Measurements from ENCODE around the gene WDR7.

The WDR7 gene

DNA sequence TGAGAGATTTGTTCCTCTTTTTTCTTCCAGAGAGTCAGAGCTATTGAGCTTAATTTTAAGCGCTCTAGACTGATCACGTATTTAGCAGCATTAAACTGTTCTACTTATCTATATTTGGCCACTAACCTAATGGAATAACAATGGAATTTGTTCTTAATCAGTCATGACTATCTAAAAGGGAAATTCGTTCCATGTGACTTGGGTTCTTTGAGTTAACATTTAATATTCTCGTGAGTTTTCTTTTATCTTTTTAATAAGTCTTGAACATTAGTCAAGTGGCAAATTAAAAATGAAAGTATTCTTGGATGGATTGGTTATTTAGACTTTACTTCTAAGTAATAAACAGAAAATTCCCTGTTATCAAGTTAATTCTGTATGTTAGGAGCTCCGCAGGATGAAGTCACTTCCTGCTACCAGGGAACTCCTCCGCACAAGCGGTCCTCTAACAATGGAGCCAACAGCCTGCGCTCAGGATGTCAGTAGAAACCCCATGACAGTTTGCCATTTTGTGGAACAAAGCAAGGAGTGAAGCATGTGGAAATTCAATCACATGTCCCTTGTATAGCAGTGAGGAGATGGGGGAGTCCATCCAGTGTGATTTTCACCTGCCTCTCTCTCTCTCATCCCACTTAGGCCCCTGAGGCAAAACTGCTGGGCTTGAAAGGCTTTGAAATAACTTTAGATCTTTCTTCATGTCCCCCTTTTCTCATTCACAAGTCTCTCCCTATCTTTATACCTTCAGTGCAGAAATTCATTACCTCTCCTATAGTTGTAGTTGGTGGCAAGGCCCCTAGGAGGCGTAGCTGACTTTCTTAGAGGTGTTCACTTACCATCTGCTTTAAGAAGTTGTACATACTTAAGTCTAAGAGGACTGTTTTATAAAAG, 138.1 kb downstream of the WDR7 start:
- no peaks in the 10 kb centered on the region for H3K27me3 ChIP-seq (ENCODE audit: control insufficient read depth, insufficient read depth, low read length)
- H3K4me3 ChIP-seq (ENCODE audit: low read length): no peak overlapping the region
- H3K4me1 ChIP-seq (ENCODE audit: control insufficient read depth, insufficient read depth, low read length): no peaks in the 10 kb centered on the region
- no peak overlapping the region for H3K27ac ChIP-seq (ENCODE audit: low read depth, low read length)
- H3K36me3 ChIP-seq (ENCODE audit: control insufficient read depth, insufficient read depth, low read length): peaks cover 2% of the 10 kb centered on the region
- H3K9ac ChIP-seq (ENCODE audit: low read length): no peak overlapping the region

DNA sequence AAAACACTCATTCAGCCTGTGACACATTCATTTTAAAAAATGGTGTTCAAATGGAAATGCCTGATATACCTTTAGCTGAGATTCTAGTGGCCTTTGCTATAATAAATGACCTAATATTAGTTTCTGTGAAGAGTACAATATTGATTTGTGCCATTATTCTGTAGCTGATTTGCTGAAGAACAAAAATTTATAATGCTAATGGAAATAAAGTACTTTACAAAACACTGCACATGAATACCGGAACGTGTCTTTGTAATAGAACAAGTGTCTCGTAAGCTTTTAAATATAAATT, 138.7 kb downstream of the WDR7 start:
- no peak overlapping the region for H3K27ac ChIP-seq (ENCODE audit: low read depth, low read length)
- no peak overlapping the region for H3K9ac ChIP-seq (ENCODE audit: low read length)
- H3K36me3 ChIP-seq (ENCODE audit: control insufficient read depth, insufficient read depth, low read length): peaks cover 2% of the 10 kb centered on the region
- no peaks in the 10 kb centered on the region for H3K4me1 ChIP-seq (ENCODE audit: control insufficient read depth, insufficient read depth, low read length)
- no peaks in the 10 kb centered on the region for H3K27me3 ChIP-seq (ENCODE audit: control insufficient read depth, insufficient read depth, low read length)
- no peak overlapping the region for H3K4me3 ChIP-seq (ENCODE audit: low read length)

DNA sequence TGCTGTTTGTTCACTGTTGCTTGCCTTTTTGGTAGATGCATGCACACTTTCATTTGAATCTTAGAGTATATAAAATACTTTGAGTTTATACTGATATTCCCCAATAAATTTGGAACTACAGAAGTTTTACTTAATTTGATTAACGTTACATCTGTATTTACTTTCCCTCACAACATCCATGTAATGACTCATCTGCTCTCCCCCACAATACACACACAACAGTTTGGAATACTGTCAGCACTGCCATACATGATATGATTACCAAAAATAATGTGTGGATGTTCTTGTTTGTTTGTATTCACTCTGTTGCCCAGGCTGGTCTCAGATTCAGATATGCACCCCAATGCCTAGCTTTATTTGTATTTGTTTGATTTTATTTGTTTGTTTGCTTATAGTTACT, 144.2 kb downstream of the WDR7 start:
- H3K4me3 ChIP-seq (ENCODE audit: low read length): no peak overlapping the region
- H3K4me1 ChIP-seq (ENCODE audit: control insufficient read depth, insufficient read depth, low read length): no peaks in the 10 kb centered on the region
- H3K9ac ChIP-seq (ENCODE audit: low read length): no peak overlapping the region
- H3K27ac ChIP-seq (ENCODE audit: low read depth, low read length): no peak overlapping the region
- H3K36me3 ChIP-seq (ENCODE audit: control insufficient read depth, insufficient read depth, low read length): no peaks in the 10 kb centered on the region
- H3K27me3 ChIP-seq (ENCODE audit: control insufficient read depth, insufficient read depth, low read length): no peaks in the 10 kb centered on the region

DNA sequence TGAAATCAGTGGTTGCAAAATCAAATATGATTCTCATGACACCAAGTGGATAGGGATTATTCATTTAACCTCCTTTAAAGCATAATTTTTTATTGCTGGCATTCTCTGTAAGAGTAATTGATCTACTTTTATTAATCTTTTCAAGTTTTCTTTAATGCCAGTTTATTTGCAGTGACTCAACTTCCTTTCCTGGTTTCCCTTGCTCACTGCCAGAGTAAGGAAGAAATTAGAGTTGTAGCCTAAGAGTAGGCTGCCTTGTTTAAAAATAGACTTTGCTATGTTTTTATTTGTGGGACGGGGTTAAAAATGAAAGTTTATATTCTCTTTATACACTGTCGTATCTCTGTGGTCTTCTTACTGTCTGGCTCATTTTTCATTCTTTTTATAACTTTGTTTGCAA, 148.6 kb downstream of the WDR7 start:
- Histone ChIP-seq H3K36me3 (ENCODE audit: control insufficient read depth, insufficient read depth, low read length) (no peaks in the 10 kb centered on the region), H3K9ac (ENCODE audit: low read length) (no peak overlapping the region), H3K27ac (ENCODE audit: low read depth, low read length) (no peak overlapping the region), H3K27me3 (ENCODE audit: control insufficient read depth, insufficient read depth, low read length) (no peaks in the 10 kb centered on the region), H3K4me1 (ENCODE audit: control insufficient read depth, insufficient read depth, low read length) (no peaks in the 10 kb centered on the region), H3K4me3 (ENCODE audit: low read length) (no peak overlapping the region)

DNA sequence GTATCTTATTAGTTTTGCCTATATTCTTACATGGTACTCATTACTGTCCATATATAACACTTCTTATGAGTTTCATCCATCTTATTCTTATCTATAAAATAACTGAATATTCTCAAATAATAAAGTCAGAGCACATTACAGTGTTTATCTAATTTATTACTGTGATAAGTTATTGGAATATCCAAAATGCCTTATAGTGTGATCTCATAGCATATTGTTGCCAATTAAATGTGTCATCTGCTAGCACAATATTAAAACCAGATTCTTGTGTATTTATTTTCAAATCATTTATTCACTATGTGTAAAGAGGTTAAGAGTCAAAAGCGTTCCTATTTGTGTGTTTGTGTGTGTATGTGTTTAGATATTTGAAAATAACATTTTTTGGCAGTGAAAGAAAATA, 151.9 kb downstream of the WDR7 start:
- no peaks in the 10 kb centered on the region for H3K36me3 ChIP-seq (ENCODE audit: control insufficient read depth, insufficient read depth, low read length)
- H3K27me3 ChIP-seq (ENCODE audit: control insufficient read depth, insufficient read depth, low read length): no peaks in the 10 kb centered on the region
- H3K27ac ChIP-seq (ENCODE audit: low read depth, low read length): no peak overlapping the region
- H3K4me1 ChIP-seq (ENCODE audit: control insufficient read depth, insufficient read depth, low read length): no peaks in the 10 kb centered on the region
- no peak overlapping the region for H3K4me3 ChIP-seq (ENCODE audit: low read length)
- H3K9ac ChIP-seq (ENCODE audit: low read length): no peak overlapping the region

DNA sequence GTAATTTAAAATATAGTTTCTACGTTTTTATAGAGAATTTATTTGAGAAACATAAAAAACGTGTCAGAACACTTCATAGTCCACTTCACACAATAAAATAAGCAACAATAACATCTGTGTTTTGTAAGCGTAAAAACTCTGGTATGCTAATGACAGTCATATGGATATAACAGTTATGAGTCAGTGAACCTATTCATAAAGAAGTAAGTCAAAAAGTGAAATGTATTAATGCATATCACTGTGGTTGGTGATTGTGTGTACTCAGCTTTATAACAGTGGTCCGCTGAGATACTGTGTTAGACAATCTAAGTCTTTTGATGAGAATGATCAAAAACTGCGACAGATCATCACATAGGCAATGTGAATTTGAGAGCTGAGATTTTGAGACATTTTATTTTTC, 153.2 kb downstream of the WDR7 start:
- Histone ChIP-seq H3K9ac (ENCODE audit: low read length) (no peak overlapping the region), H3K36me3 (ENCODE audit: control insufficient read depth, insufficient read depth, low read length) (no peaks in the 10 kb centered on the region), H3K27me3 (ENCODE audit: control insufficient read depth, insufficient read depth, low read length) (no peaks in the 10 kb centered on the region), H3K27ac (ENCODE audit: low read depth, low read length) (no peak overlapping the region), H3K4me3 (ENCODE audit: low read length) (no peak overlapping the region), H3K4me1 (ENCODE audit: control insufficient read depth, insufficient read depth, low read length) (no peaks in the 10 kb centered on the region)

DNA sequence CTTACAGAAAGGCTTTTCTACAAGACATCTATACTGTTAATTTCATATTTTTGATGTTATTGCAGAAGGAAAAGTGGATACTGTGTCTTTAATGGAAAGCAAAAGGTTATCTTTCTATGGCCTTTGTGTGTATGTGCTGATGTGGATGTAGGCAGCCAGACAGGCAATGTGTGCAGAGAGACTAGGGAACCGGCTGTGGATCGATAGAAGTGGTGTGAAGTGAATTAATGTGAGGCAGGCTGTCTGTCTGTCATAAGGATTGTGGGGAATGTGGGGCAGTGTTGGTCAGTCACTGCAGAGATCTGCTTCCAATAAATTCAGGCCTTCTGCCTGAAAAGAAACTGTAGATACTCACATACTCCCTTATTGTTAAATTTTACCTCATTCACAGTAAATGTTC, 156.7 kb downstream of the WDR7 start:
- Histone ChIP-seq H3K4me1 (ENCODE audit: control insufficient read depth, insufficient read depth, low read length) (no peaks in the 10 kb centered on the region), H3K36me3 (ENCODE audit: control insufficient read depth, insufficient read depth, low read length) (no peaks in the 10 kb centered on the region), H3K27me3 (ENCODE audit: control insufficient read depth, insufficient read depth, low read length) (no peaks in the 10 kb centered on the region), H3K27ac (ENCODE audit: low read depth, low read length) (no peak overlapping the region), H3K4me3 (ENCODE audit: low read length) (no peak overlapping the region), H3K9ac (ENCODE audit: low read length) (no peak overlapping the region)

DNA sequence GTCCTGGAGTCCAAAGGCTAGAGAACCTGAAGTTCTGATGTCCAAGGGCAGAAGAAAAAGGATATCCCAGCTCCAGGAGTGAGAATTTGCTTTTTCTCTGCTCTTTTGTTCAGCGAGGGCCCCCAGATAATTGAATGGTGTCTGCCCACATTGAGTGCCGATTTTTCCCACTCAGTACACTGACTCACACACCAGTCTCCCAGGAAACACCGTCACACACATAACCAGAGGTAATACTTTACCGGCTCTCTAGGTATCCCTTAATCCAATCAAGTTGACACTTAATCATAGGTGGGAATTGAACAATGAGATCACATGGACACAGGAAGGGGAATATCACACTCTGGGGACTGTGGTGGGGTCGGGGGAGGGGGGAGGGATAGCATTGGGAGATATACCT, 161.5 kb downstream of the WDR7 start:
- H3K9ac ChIP-seq (ENCODE audit: low read length): no peak overlapping the region
- no peak overlapping the region for H3K4me3 ChIP-seq (ENCODE audit: low read length)
- H3K27me3 ChIP-seq (ENCODE audit: control insufficient read depth, insufficient read depth, low read length): no peaks in the 10 kb centered on the region
- no peaks in the 10 kb centered on the region for H3K36me3 ChIP-seq (ENCODE audit: control insufficient read depth, insufficient read depth, low read length)
- no peak overlapping the region for H3K27ac ChIP-seq (ENCODE audit: low read depth, low read length)
- H3K4me1 ChIP-seq (ENCODE audit: control insufficient read depth, insufficient read depth, low read length): no peaks in the 10 kb centered on the region

DNA sequence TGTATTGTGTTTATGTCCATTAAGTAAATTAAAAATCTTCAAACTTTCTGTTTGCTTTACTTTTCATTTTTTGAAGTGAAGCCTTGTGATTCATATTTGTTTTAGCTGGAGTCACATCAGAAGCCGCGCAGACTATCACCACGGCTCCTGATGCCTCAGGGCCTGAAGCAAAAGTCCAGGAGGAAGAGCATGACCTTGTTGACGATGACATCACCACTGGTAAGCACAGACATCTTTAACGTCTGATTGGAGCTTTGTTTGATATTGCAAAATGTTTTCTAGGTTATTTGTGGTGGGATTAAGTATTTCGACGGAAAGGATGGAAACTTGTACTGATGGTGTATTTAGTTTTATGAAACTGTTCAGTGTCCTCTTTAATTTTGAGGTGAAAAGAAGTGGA, 164.8 kb downstream of the WDR7 start:
- Histone ChIP-seq H3K36me3 (ENCODE audit: control insufficient read depth, insufficient read depth, low read length) (no peaks in the 10 kb centered on the region), H3K4me1 (ENCODE audit: control insufficient read depth, insufficient read depth, low read length) (no peaks in the 10 kb centered on the region), H3K27ac (ENCODE audit: low read depth, low read length) (no peak overlapping the region), H3K27me3 (ENCODE audit: control insufficient read depth, insufficient read depth, low read length) (no peaks in the 10 kb centered on the region), H3K9ac (ENCODE audit: low read length) (no peak overlapping the region), H3K4me3 (ENCODE audit: low read length) (no peak overlapping the region)

DNA sequence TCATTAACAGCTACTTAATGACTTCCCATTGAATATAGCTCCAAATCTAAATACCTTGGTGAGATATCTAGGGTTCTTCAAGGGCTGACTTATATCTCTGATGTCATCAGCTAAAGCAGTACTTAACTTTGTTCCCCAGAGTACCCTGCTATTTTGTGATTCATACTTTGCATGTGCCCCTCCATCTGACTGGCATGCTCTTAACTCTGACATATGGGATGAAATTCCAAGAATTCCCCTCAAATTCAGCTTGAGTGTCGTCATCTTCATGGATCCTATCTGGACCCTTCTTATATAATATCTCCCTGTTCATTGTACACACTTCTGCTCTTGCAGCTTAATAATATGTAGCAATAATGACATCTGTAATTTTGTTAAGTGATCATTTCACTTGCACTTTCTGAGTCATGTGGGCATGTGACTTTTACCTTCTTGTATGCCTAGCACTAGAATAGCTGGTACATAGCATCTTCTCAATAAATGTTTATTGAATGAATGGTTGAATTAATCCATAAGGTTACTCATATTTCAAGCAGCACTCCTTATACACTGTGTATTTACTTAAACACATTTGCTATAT, 172.9 kb downstream of the WDR7 start:
- H3K27me3 ChIP-seq (ENCODE audit: control insufficient read depth, insufficient read depth, low read length): no peaks in the 10 kb centered on the region
- no peaks in the 10 kb centered on the region for H3K4me1 ChIP-seq (ENCODE audit: control insufficient read depth, insufficient read depth, low read length)
- no peaks in the 10 kb centered on the region for H3K36me3 ChIP-seq (ENCODE audit: control insufficient read depth, insufficient read depth, low read length)
- H3K9ac ChIP-seq (ENCODE audit: low read length): no peak overlapping the region
- no peak overlapping the region for H3K4me3 ChIP-seq (ENCODE audit: low read length)
- no peak overlapping the region for H3K27ac ChIP-seq (ENCODE audit: low read depth, low read length)

DNA sequence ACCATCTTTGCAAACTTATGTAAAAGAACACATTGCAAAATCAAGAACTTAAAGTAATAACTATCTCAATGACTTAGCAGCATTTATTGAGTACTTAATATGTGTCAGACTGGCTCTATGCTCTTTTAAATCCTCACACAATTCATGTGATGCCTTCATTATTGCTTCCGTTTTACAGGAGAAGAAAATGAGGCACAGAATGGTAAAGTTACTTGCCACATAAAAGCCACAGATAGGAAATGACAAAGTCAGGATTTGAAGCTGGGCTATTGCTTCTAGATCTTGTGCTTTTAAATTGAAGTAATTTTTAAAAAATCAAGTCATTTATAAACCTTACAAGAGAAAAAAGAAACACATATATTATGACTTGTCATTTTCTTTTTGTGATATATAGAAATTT, 174.2 kb downstream of the WDR7 start:
- Histone ChIP-seq H3K4me3 (ENCODE audit: low read length) (no peak overlapping the region), H3K4me1 (ENCODE audit: control insufficient read depth, insufficient read depth, low read length) (no peaks in the 10 kb centered on the region), H3K9ac (ENCODE audit: low read length) (no peak overlapping the region), H3K36me3 (ENCODE audit: control insufficient read depth, insufficient read depth, low read length) (no peaks in the 10 kb centered on the region), H3K27ac (ENCODE audit: low read depth, low read length) (no peak overlapping the region), H3K27me3 (ENCODE audit: control insufficient read depth, insufficient read depth, low read length) (no peaks in the 10 kb centered on the region)

DNA sequence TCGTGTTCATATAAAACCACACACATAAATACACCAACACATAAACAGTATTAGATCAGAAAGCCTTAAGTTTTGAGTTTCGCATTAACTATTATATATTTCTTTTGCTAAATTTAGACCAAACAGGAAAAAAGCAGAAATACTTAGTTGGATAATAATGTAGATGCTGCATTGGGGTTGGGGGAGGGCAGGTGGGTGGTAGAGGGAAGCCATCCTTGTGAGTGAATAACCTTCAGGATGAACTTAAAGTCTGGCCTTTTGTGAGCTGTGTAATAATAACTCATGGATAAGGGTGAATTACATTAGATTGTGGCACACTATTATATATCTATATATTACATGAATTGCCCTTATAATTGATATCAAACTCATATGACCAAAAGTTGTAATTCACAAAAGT, 174.7 kb downstream of the WDR7 start:
- H3K9ac ChIP-seq (ENCODE audit: low read length): no peak overlapping the region
- H3K4me1 ChIP-seq (ENCODE audit: control insufficient read depth, insufficient read depth, low read length): no peaks in the 10 kb centered on the region
- no peak overlapping the region for H3K4me3 ChIP-seq (ENCODE audit: low read length)
- no peaks in the 10 kb centered on the region for H3K27me3 ChIP-seq (ENCODE audit: control insufficient read depth, insufficient read depth, low read length)
- H3K27ac ChIP-seq (ENCODE audit: low read depth, low read length): no peak overlapping the region
- H3K36me3 ChIP-seq (ENCODE audit: control insufficient read depth, insufficient read depth, low read length): no peaks in the 10 kb centered on the region

DNA sequence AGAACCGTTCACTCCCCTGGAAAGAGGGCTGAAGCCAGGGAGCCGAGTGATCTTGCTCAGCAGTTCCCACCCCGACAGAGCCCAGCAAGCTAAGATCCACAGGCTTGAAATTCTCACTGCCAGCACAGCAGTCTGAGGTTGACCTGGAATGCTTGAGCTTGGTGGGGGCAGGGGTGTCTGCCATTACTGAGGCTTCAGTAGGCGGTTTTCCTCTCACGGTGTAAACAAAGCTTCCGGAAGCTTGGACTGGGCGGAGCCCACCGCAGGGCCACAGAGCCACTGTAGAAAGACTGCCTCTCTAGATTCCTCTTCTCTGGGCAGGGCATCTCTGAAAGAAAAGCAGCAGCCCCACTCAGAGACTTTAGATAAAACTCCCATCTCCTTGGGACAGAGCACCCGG, 180.8 kb downstream of the WDR7 start:
- Histone ChIP-seq H3K27me3 (ENCODE audit: control insufficient read depth, insufficient read depth, low read length) (no peaks in the 10 kb centered on the region), H3K36me3 (ENCODE audit: control insufficient read depth, insufficient read depth, low read length) (no peaks in the 10 kb centered on the region), H3K9ac (ENCODE audit: low read length) (no peak overlapping the region), H3K27ac (ENCODE audit: low read depth, low read length) (no peak overlapping the region), H3K4me3 (ENCODE audit: low read length) (no peak overlapping the region), H3K4me1 (ENCODE audit: control insufficient read depth, insufficient read depth, low read length) (no peaks in the 10 kb centered on the region)
